Keratinocyte (primary cell): ENCODE measurements around the gene AIP. TPM values are rescaled to one million over a fixed set of nuclear protein-coding genes. Genes with fewer than 3 reads are reported as not detected.

Source experiments
- DNase-seq: peaks from one replicate; pipeline ENCODE4 v3.0.0-alpha.2; 2011; ENCODE audit warnings: low read depth, missing footprints, low spot score
- FAIRE-seq: peaks from 2 replicates; lab custom pipeline; 2011; peaks lifted over from hg19 to GRCh38; lab: Jason Lieb, UNC
- H2AFZ ChIP-seq: 2 replicates; pipeline ENCODE4 v1.6.0; 2012; ENCODE audit warnings: low read length, control low read depth, inconsistent platforms; ENCODE audit not compliant: control insufficient read depth
- H3K27ac ChIP-seq: 2 replicates; pipeline ENCODE4 v1.5.1; 2011; ENCODE audit warnings: low read length; ENCODE audit not compliant: control insufficient read depth, insufficient read depth
- H3K27me3 ChIP-seq: 3 replicates; pipeline ENCODE4 v1.6.0; 2011; ENCODE audit warnings: low read length; ENCODE audit not compliant: control insufficient read depth, insufficient read depth; ENCODE audit errors: extremely low read depth
- H3K36me3 ChIP-seq, 2 experiments: 2 replicates in 1 of 2; 3 replicates in 1 of 2; pipeline ENCODE4 v1.5.1; 2011; ENCODE audit warnings: low read length in 2 of 2, mild to moderate bottlenecking in 1 of 2; ENCODE audit not compliant: control insufficient read depth in 2 of 2, insufficient read depth in 2 of 2; ENCODE audit errors: extremely low read depth in 1 of 2
- H3K4me1 ChIP-seq: 3 replicates; pipeline ENCODE4 v1.5.1; 2011; ENCODE audit warnings: low read length; ENCODE audit not compliant: control insufficient read depth, insufficient read depth; ENCODE audit errors: extremely low read depth
- H3K4me2 ChIP-seq: 3 replicates; pipeline ENCODE4 v1.6.0; 2011; ENCODE audit warnings: low read depth, low read length; ENCODE audit not compliant: control insufficient read depth, insufficient read depth; ENCODE audit errors: extremely low read depth
- H3K4me3 ChIP-seq, 3 experiments: fragments of 200-600 bp in 1 of 3; sonication (generic) in 1 of 3; 2 replicates in 2 of 3; 3 replicates in 1 of 3; pipeline ENCODE4 v1.5.1; 2011 to 2016; ENCODE audit warnings: low read length in 3 of 3, mild to moderate bottlenecking in 3 of 3, control low read depth in 2 of 3, inconsistent platforms in 1 of 3, low read depth in 1 of 3, mixed read lengths in 1 of 3, mixed run types in 1 of 3, moderate library complexity in 1 of 3; ENCODE audit not compliant: control insufficient read depth in 2 of 3, insufficient read depth in 2 of 3; ENCODE audit errors: extremely low read depth in 1 of 3
- H3K79me2 ChIP-seq: 2 replicates; pipeline ENCODE4 v1.6.0; 2012; ENCODE audit warnings: low read length; ENCODE audit not compliant: control insufficient read depth, insufficient read depth
- H3K9ac ChIP-seq: 3 replicates; pipeline ENCODE4 v1.6.0; 2011; ENCODE audit warnings: low read length; ENCODE audit not compliant: control insufficient read depth, insufficient read depth; ENCODE audit errors: extremely low read depth
- H3K9me1 ChIP-seq: 3 replicates; pipeline ENCODE4 v1.6.0; 2011; ENCODE audit warnings: low read length; ENCODE audit not compliant: control insufficient read depth, insufficient read depth; ENCODE audit errors: extremely low read depth
- H3K9me3 ChIP-seq: 2 replicates; pipeline ENCODE4 v1.5.1; 2012; ENCODE audit warnings: low read depth, low read length; ENCODE audit not compliant: control insufficient read depth
- H4K20me1 ChIP-seq: 3 replicates; pipeline ENCODE4 v1.6.0; 2011; ENCODE audit warnings: low read length; ENCODE audit not compliant: control insufficient read depth, insufficient read depth; ENCODE audit errors: extremely low read depth
- EZH2 ChIP-seq: IDR thresholded peaks from one replicate; pipeline ENCODE4 v1.6.1; 2012; ENCODE audit warnings: inconsistent platforms, mild to moderate bottlenecking, low read length, moderate library complexity
- dilution Hi-C: fragments of 300-500 bp; cut with MboI; formaldehyde crosslinking; loops from one replicate; pipeline ENCODE4 v1.7.0; 2020; ENCODE audit warnings: low sequenced_read_pairs; ENCODE audit not compliant: extremely low pct_ligation_motif_present
- polyA plus RNA-seq, 5 experiments: library from polyadenylated mRNA; depleted of rRNA in 3 of 5; stranded (reverse) in 3 of 5; stranded (forward) in 1 of 5; unstranded in 1 of 5; fragments of >200 nt; gene quantifications; 1 replicate in 1 of 5; 2 replicates in 3 of 5; 3 replicates in 1 of 5; pipeline versions ENCODE4 v1.2.1 to v1.2.3, GENCODE V29; 2011 to 2012; ENCODE audit warnings: missing spikeins in 2 of 5, low read depth in 1 of 5, low replicate concordance in 1 of 5
- TF ChIP-seq, protein P1 (sequence below), 3 experiments: IDR thresholded peaks in 1 of 3; conservative IDR thresholded peaks in 1 of 3; optimal IDR thresholded peaks in 1 of 3; 2 replicates in 2 of 3; 3 replicates in 1 of 3; pipeline versions ENCODE3 to v1.5.1; 2011; ENCODE audit warnings: low read length in 3 of 3, mild to moderate bottlenecking in 3 of 3, moderate library complexity in 2 of 3, control low read depth in 1 of 3, inconsistent platforms in 1 of 3; ENCODE audit not compliant: insufficient read depth in 2 of 3; ENCODE audit errors: extremely low read depth in 1 of 3

The AIP gene
- polyA plus RNA-seq, 1 donor (not counting 4 experiments of a cell fraction or from before 2014, with no cell fraction given): 32.5 TPM

DNA sequence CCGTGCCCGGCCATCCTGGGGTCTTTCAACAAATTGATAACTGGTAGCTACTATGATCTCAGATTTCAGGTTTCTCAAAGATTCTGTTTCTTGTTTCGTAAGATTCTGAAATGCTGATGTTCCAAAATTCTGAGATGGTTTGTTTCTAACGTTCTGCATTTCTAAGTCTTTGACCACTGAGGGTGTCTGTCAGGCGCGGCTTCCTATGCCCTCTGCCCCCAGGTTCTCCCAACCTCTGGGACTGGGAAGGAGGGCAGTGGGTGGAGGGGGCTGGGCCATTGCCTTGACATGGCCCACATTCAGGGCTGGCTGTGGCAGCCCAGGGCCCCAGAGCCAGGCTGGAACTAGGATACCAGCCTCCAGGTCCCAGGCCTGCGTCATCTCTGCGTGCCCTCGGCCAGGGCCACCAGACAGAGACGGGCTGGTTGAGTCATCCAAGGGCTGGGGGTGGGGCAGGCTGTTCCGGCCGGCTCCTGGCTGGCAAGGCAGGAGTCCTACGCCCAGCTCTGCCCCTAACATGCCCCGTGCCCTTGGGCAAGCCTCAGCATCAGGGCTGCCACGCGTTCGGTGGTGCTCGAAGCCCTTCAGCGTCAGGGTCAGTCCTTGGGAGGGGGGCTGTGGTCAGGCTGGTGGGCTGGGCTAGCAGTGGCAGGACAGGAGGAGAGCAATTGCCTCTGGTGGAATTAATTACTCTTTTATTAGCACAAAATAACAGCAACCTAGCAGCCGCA is 19.0 kb upstream of the AIP start:
- Histone ChIP-seq H3K4me1 (peaks cover 25% of the 10 kb centered on the region), H3K36me3 (peaks cover 0 to 5% of the 10 kb centered on the region in 2 experiments), H3K9me3 (no peaks in the 10 kb centered on the region), H3K9me1 (no peaks in the 10 kb centered on the region), H3K79me2 (no peaks in the 10 kb centered on the region), H3K4me3 (no peak overlapping the region), H4K20me1 (no peaks in the 10 kb centered on the region), H3K27me3 (no peaks in the 10 kb centered on the region), H3K27ac (peak overlapping the region; percentile 79), H2AFZ (peak overlapping the region; percentile 64), H3K9ac (peak overlapping the region; percentile 58), H3K4me2 (peak overlapping the region; percentile 60)
- peak; percentile 26 for FAIRE-seq
- TF ChIP-seq, protein P1, sequence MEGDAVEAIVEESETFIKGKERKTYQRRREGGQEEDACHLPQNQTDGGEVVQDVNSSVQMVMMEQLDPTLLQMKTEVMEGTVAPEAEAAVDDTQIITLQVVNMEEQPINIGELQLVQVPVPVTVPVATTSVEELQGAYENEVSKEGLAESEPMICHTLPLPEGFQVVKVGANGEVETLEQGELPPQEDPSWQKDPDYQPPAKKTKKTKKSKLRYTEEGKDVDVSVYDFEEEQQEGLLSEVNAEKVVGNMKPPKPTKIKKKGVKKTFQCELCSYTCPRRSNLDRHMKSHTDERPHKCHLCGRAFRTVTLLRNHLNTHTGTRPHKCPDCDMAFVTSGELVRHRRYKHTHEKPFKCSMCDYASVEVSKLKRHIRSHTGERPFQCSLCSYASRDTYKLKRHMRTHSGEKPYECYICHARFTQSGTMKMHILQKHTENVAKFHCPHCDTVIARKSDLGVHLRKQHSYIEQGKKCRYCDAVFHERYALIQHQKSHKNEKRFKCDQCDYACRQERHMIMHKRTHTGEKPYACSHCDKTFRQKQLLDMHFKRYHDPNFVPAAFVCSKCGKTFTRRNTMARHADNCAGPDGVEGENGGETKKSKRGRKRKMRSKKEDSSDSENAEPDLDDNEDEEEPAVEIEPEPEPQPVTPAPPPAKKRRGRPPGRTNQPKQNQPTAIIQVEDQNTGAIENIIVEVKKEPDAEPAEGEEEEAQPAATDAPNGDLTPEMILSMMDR (optimal IDR thresholded peaks at IDR 0.05 in 1 of 3, IDR thresholded peaks at IDR 0.05 in 1 of 3, conservative IDR thresholded peaks at IDR 0.05 in 1 of 3; ENCODE audit: extremely low read depth in 1 of 3, insufficient read depth in 2 of 3, low read length in 3 of 3): no peak
- no peak for TF ChIP-seq EZH2
- no peak for DNase-seq
- dilution Hi-C loops: no loop called here

DNA sequence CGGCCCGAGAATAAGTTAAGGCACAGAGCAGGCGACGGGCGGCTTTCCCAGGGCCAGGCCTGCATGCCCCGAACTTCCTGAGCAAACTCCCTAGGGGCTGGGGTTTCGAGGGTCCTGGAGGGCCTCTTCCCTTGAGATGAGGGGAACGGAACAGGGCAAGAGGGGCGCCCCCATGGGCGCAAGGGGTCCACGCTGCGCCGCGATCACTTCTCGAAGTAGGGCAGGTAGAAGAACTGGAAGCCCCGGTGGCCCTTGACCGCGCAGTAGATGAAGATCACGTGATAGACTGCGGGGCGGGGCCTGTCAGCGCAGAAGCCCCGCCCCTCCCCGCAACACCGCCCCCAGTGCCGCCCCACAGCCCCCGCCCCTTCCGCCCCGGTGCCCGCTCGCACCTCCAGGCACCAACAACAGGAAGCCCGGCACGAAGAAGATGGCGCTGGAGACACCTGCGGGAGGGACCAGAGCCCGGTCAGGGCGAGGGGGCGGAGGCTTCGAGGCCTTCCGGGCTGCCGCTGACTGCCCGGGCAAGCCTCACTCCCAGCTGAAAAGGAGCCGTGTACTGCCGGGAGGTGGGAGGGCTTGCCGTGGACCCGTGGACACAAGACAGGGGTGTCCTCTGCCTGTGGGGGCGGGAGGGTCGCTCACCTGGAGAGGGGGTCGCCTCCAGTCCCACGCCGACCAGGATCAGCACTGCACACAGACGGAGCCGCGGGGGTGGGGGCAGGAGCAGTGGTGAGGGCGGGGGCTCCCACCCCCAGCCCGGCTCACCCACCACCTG is 18.2 kb upstream of the AIP start:
- no peak for DNase-seq
- Histone ChIP-seq H3K27me3 (no peaks in the 10 kb centered on the region), H4K20me1 (no peaks in the 10 kb centered on the region), H3K9me3 (no peaks in the 10 kb centered on the region), H3K9ac (peak overlapping the region; percentile 64), H3K79me2 (no peaks in the 10 kb centered on the region), H3K36me3 (peaks cover 0 to 5% of the 10 kb centered on the region in 2 experiments), H3K9me1 (no peaks in the 10 kb centered on the region), H3K4me2 (peak overlapping the region; percentile 76), H2AFZ (peak overlapping the region; percentile 64), H3K27ac (peak overlapping the region; percentile 79), H3K4me3 (peak overlapping the region; percentile 45 to 73 (median 46)), H3K4me1 (peaks cover 25% of the 10 kb centered on the region)
- dilution Hi-C loops: no loop called here
- FAIRE-seq: no peak
- no peak for TF ChIP-seq EZH2
- TF ChIP-seq, protein P1 (optimal IDR thresholded peaks at IDR 0.05 in 1 of 3, IDR thresholded peaks at IDR 0.05 in 1 of 3, conservative IDR thresholded peaks at IDR 0.05 in 1 of 3; ENCODE audit: extremely low read depth in 1 of 3, insufficient read depth in 2 of 3, low read length in 3 of 3): no peak
